NOMO-1 (cell line): Measurements from ENCODE around the gene LTA4H.
"Not testable (repeated sequence)": the region's sequence is repeated elsewhere in the genome, so short reads cannot be mapped to it uniquely, and the experiment has no call there.

Experiments
- DNase-seq, 2 experiments: peaks; one replicate each; lab custom pipeline; 2025; ENCODE audit not compliant: unreplicated experiment in 2 of 2; lab: John Stamatoyannopoulos, UW

The LTA4H gene

GRCh38 chr12:96035283-96036236 is at the start of gene LTA4H:
LTA4H (minus strand) TSS chr12:96035587; CDS start chr12:96035519, 68 bp downstream.
- DNase-seq, result peak; percentile 98 to 99

- no peak for DNase-seq
Observed at GRCh38 chr12:96084624-96085023, 49.2 kb upstream of the LTA4H start.

- DNase-seq, result no peak
Observed at GRCh38 chr12:96083020-96083719, 47.8 kb upstream of the LTA4H start.

- no peak for DNase-seq
Observed at GRCh38 chr12:96081596-96081995, 46.2 kb upstream of the LTA4H start.

GRCh38 chr12:96078231-96079135 is 43.1 kb upstream of the LTA4H start:
- no peak for DNase-seq

DNA sequence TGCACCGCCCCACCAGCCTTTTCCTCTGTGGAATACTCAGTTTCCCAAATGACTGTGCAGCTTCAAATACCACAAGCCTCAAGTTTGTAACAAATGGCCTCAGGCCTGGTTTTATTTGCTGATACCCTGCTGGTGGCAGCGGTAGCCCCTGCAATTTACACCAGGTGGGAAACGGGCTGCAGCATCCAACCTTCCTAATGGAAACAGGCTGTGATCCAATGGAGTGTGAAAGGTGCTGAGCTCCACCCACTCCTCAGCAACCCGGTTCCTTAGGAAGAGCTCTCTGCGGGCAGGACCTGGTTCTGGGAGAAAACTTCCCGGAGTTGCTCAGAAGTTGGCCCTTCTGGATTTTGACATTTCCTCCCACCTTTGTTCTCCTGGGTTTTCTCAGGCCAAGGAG is 41.7 kb upstream of the LTA4H start:
- DNase-seq, result no peak

DNA sequence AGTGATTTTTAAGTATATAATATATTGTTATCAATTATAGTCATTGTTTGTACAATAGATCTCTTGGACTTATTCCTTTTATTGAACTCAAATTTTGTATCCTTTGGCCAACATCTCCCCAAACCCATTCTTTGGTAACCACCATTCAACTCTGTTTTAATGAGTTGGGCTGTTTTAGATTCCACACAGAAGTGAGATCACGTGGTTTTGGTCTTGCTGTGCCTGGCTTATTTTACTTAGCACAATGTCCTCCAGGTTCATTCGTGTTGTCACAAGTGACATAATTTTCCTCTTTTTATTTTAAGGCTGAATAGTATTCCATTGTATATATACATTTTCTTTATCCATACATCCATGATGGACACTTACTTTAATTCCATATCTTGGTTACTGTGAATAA is 40.2 kb upstream of the LTA4H start:
- no peak for DNase-seq

GRCh38 chr12:96073346-96074330 is 38.3 kb upstream of the LTA4H start:
- peak; percentile 29 to 63 for DNase-seq

GRCh38 chr12:96070670-96071279 is 35.4 kb upstream of the LTA4H start:
- DNase-seq, result no peak

GRCh38 chr12:96069511-96070231 is 34.3 kb upstream of the LTA4H start:
- no peak for DNase-seq

GRCh38 chr12:96068636-96069035 is 33.2 kb upstream of the LTA4H start:
- DNase-seq, result no peak

DNA sequence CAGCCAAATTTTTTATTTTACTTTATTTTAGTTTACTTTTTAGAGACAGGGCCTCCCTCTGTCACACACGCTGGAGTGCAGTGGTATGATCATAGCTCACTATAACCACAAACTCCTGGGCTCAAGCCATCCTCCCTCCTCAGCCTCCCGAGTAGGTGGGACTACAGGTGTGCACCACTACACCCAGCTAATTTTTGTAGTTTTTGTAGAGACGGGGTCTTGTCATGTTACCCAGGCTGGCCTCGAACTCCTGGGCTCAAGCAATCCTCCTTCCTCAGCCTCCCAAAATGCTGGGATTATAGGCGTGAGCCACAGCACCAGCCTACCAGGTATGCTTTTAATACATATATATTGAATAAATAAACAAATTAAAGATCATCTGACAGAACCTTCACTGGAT is 32.7 kb upstream of the LTA4H start:
- no peak for DNase-seq

GRCh38 chr12:96065776-96066175 is 30.4 kb upstream of the LTA4H start:
- not testable (repeated sequence) for DNase-seq

DNA sequence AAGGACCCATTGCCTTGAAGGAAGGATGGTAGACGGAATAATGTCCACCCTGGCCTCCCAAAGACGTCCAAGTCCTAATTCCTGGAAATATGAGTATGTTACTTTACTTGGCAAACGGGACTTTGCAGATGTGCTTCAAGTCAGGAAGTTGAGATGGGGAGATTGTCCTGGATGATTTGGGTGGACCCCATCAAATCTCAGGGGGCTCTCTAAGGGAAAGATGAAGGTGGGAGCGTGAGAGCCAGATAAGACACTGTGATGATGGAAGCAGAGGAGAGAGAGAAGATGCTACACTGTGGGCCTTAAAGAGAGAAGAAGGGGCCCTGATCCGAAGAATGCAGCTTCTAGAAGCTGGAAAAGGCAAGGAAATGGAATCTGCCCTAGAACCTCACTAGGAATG is 29.6 kb upstream of the LTA4H start:
- no peak for DNase-seq

DNA sequence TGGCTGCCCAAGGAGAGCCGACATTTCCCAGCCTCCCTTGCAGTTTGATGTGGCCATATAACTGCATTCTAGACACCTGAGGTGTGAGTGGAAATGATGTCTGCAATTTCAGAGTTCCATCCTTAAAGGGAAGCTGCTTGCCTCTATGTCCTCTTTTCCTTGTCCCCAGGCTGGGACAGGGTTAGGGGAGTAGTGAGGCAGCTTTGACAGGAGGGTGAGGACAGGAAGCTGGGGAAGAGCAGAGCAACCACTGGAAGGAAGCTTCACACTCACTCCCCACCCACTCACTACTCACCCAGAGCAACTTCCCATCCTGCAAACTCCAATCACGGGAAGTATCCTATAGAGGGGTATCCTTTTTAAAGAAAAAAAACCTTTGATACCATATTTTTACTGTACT is 28.9 kb upstream of the LTA4H start:
- no peak for DNase-seq

DNA sequence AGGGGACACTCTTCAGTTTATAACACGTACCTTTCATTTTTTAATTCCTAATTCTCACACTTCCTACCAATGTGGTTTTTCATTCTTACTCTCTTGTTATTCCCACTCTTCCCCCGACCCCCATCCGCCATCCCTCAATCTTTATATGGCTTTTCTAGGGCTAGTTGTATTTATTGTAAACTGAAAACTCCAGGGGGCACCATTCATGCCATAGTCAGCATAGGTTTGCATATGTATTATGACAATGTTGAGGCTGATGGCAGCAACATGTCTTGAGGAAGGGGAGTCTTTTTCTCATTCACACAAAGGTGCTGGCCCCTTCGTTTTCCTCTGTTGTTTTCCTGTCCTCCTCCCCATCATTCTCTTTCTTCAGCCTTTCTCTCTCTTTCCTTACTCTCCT is 27.7 kb upstream of the LTA4H start:
- DNase-seq, result peak in 1 of 2 experiments; percentile 21

DNA sequence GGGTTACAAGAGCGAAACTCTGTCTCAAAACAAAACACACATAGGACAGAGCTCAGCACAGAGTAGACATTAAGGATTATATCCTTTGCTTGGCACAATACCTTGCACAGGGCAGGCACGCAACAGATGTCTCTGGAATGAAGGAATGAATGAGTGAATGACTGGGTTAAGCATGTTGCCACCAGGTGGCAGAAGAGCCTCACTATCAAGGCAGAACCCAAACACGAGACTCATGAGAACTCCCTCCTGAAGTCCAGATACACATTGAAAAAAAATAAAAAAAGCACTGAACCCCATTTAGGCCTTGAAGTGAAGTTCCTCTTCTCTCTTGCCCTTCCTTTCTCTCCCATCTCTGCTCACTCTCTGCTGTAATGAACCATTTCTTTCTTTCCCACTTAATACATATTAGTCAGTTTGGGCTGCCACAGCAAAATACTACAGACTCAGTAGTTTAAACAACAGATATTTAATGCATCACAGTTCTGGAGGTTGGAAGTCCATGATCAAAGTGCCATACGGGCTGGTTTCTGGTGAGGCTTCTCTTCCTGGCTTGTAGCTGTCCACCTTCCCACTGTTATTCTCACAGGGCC is 26.6 kb upstream of the LTA4H start:
- peak; percentile 68 to 86 for DNase-seq

DNA sequence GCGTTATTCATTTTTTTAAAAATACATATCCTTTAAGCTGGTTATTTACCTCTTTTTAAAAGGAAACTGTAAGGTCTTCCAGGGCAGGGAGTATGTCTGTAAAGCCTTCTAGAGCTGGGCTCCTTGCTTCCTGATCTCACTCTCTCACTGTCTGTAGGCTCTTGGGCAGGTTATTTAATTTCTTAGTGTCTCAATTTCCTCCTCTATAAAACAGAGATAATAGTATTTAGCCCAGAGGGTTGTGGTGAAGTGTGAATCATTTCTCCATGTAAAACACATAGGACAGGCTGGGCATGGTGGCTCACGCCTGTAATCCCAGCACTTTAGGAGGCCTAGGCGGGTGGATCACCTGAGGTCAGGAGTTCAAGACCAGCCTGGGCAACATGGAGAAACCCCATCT is 25.9 kb upstream of the LTA4H start:
- no peak for DNase-seq
